Keratinocyte (primary cell): ENCODE results near the gene PPIC. TPM values are rescaled to one million over a fixed set of nuclear protein-coding genes. Genes with fewer than 3 reads are reported as not detected.

Experiments used
- polyA plus RNA-seq, 5 experiments: library from polyadenylated mRNA; depleted of rRNA in 3 of 5; stranded (reverse) in 3 of 5; stranded (forward) in 1 of 5; unstranded in 1 of 5; fragments of >200 nt; gene quantifications; 1 replicate in 1 of 5; 2 replicates in 3 of 5; 3 replicates in 1 of 5; pipeline versions ENCODE4 v1.2.1 to v1.2.3, GENCODE V29; 2011 to 2012; ENCODE audit warnings: missing spikeins in 2 of 5, low read depth in 1 of 5, low replicate concordance in 1 of 5
- small RNA-seq, 3 experiments: library from RNA; depleted of rRNA; stranded (forward); fragments of <200 nt; gene quantifications; one replicate each; pipeline ENCODE3, GENCODE V24; 2012; ENCODE audit warnings: low read depth in 3 of 3, low replicate concordance in 1 of 3; ENCODE audit not compliant: insufficient read length in 3 of 3

Gene PPIC
- polyA plus RNA-seq, 1 donor (not counting 4 experiments of a cell fraction or from before 2014, with no cell fraction given), result 26.5 TPM

Small RNAs within 50 kb of the gene (small RNA-seq; reads per million reads assigned to genes)
- gene RN7SL689P (0 reads per million in 3 experiments), gene RN7SL711P (0 reads per million in 3 experiments)

Other genes with a start within 250 kb of the PPIC start
- 10.6 to 15.7 TPM (median 15.0 TPM) in 3 replicates for gene SNX24, start 191.1 kb downstream of the PPIC start, polyA plus RNA-seq
- 0.01 to 0.09 TPM (median 0.03 TPM) in 3 replicates for gene PRDM6, start 52.5 kb upstream of the PPIC start, polyA plus RNA-seq